Prostate gland (tissue), 2 donors: Measurements from ENCODE around the gene EHBP1.

Experiments used
- POLR2AphosphoS5 ChIP-seq: sonication (generic); formaldehyde crosslinking; IDR thresholded peaks from one replicate; pipeline ENCODE4 v1.6.1; 2017; ENCODE audit warnings: antibody characterized with exemption
- TF ChIP-seq, protein P1 (sequence below), 4 experiments: fragments of 200-600 bp in 2 of 4; fragments of 450-650 bp in 2 of 4; sonication (generic) in 2 of 4; IDR thresholded peaks; 1 replicate in 3 of 4; 2 replicates in 1 of 4; pipeline ENCODE4 v1.5.1; 2016 to 2019; ENCODE audit warnings: antibody characterized with exemption in 4 of 4, mild to moderate bottlenecking in 2 of 4, moderate library complexity in 2 of 4

GRCh38 chr2:62665446-62665845 is 40.1 kb upstream of the EHBP1 start:
- TF ChIP-seq, protein P1, sequence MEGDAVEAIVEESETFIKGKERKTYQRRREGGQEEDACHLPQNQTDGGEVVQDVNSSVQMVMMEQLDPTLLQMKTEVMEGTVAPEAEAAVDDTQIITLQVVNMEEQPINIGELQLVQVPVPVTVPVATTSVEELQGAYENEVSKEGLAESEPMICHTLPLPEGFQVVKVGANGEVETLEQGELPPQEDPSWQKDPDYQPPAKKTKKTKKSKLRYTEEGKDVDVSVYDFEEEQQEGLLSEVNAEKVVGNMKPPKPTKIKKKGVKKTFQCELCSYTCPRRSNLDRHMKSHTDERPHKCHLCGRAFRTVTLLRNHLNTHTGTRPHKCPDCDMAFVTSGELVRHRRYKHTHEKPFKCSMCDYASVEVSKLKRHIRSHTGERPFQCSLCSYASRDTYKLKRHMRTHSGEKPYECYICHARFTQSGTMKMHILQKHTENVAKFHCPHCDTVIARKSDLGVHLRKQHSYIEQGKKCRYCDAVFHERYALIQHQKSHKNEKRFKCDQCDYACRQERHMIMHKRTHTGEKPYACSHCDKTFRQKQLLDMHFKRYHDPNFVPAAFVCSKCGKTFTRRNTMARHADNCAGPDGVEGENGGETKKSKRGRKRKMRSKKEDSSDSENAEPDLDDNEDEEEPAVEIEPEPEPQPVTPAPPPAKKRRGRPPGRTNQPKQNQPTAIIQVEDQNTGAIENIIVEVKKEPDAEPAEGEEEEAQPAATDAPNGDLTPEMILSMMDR (IDR thresholded peaks at IDR 0.05), result no peak
- no peak for TF ChIP-seq POLR2AphosphoS5
